ENCODE data around the gene STK4.

GRCh38 chr20:45014671-45015415 is 48.5 kb downstream of the STK4 start:
- TF ChIP-seq FOXP1 (CRISPR knock-in tag; IDR thresholded peaks at IDR 0.05; ENCODE audit: borderline replicate concordance) (no peak), CTCF (IDR thresholded peaks at IDR 0.05) (no peak), PREB (CRISPR knock-in tag; IDR thresholded peaks at IDR 0.05; ENCODE audit: borderline replicate concordance) (no peak), GRHL2 (CRISPR knock-in tag; IDR thresholded peaks at IDR 0.05; ENCODE audit: insufficient replicate concordance, severe bottlenecking) (no peak), ATF2 (CRISPR knock-in tag; IDR thresholded peaks at IDR 0.05; ENCODE audit: borderline replicate concordance, low read depth) (no peak), MAX (CRISPR knock-in tag; IDR thresholded peaks at IDR 0.05) (no peak), JUN (CRISPR knock-in tag; IDR thresholded peaks at IDR 0.05) (no peak), AR (CRISPR knock-in tag; IDR thresholded peaks at IDR 0.05) (no peak), ZBTB21 (CRISPR knock-in tag; IDR thresholded peaks at IDR 0.05; ENCODE audit: borderline replicate concordance) (no peak), SP1 (CRISPR knock-in tag; conservative IDR thresholded peaks at IDR 0.05) (no peak), USF2 (CRISPR knock-in tag; IDR thresholded peaks at IDR 0.05) (no peak), AFF4 (CRISPR knock-in tag; IDR thresholded peaks at IDR 0.05; ENCODE audit: borderline replicate concordance) (no peak)
